ENCODE results near the gene CD4. TPM values are rescaled to one million over a fixed set of nuclear protein-coding genes. Genes with fewer than 3 reads are reported as not detected.

CD4 gene
- total RNA-seq, 4 donors from 2014 or later: 7.5 to 12.6 (median 8.9) TPM

GRCh38 chr12:6774499-6775062 lies 14.7 kb upstream of the CD4 start:
- Histone ChIP-seq H3K27ac (peak overlapping the region in 1 of 4 donors; percentile 59), H3K4me1 (peaks cover 0 to 63% (median 19%) of the 10 kb centered on the region in 4 donors), H3K36me3 (peaks cover 0 to 37% (median 0%) of the 10 kb centered on the region in 3 donors), H3K4me3 (no peak overlapping the region), H3K27me3 (no peaks in the 10 kb centered on the region), H3K9me3 (no peaks in the 10 kb centered on the region)
- DNase-seq (ENCODE audit: low spot score in 2 of 2): no peak
- TF ChIP-seq POLR2A (IDR thresholded peaks at IDR 0.05) (no peak), EP300 (IDR thresholded peaks at IDR 0.05) (no peak)
- WGBS, 2 donors: 88 to 92% methylated on average over 15 of the region's 15 CpGs

GRCh38 chr12:6775185-6776174 lies 13.8 kb upstream of the CD4 start:
- 84 to 87% methylated on average over 16 of the region's 16 CpGs for WGBS, 2 donors
- no peaks in the 10 kb centered on the region for H3K27me3 ChIP-seq
- H3K4me1 ChIP-seq: peaks cover 0 to 54% (median 18%) of the 10 kb centered on the region in 4 donors
- no peaks in the 10 kb centered on the region for H3K9me3 ChIP-seq
- H3K27ac ChIP-seq: peak overlapping the region in 1 of 4 donors; percentile 49
- DNase-seq (ENCODE audit: low spot score in 2 of 2): no peak
- H3K4me3 ChIP-seq: no peak overlapping the region
- H3K36me3 ChIP-seq: peaks cover 0 to 28% (median 0%) of the 10 kb centered on the region in 3 donors
- no peak for TF ChIP-seq CTCF (IDR thresholded peaks at IDR 0.05)
- TF ChIP-seq EP300 (IDR thresholded peaks at IDR 0.05): no peak
- no peak for TF ChIP-seq POLR2A (IDR thresholded peaks at IDR 0.05)

- Histone ChIP-seq H3K27ac (no peak overlapping the region), H3K36me3 (peaks cover 0 to 13% (median 0%) of the 10 kb centered on the region in 3 donors), H3K4me1 (peaks cover 0 to 35% (median 7%) of the 10 kb centered on the region in 4 donors), H3K4me3 (no peak overlapping the region), H3K9me3 (no peaks in the 10 kb centered on the region), H3K27me3 (no peaks in the 10 kb centered on the region)
- DNase-seq (ENCODE audit: low spot score in 2 of 2): no peak
- 88% methylated on average over 5 of the region's 5 CpGs for WGBS, 2 donors
- TF ChIP-seq CTCF (IDR thresholded peaks at IDR 0.05) (no peak), EP300 (IDR thresholded peaks at IDR 0.05) (no peak), POLR2A (IDR thresholded peaks at IDR 0.05) (no peak)
These were observed 11.9 kb upstream of the CD4 start for GRCh38 chr12:6777386-6777785.

GRCh38 chr12:6778217-6778573 lies 11.1 kb upstream of the CD4 start:
- Histone ChIP-seq H3K27ac (peak overlapping the region; percentile 50 to 70 (median 54)), H3K4me1 (peaks cover 0 to 27% (median 7%) of the 10 kb centered on the region in 4 donors), H3K36me3 (peaks cover 0 to 13% (median 0%) of the 10 kb centered on the region in 3 donors), H3K9me3 (no peaks in the 10 kb centered on the region), H3K4me3 (peak overlapping the region; percentile 24 to 45 (median 38)), H3K27me3 (no peaks in the 10 kb centered on the region)
- no peak for TF ChIP-seq POLR2A (IDR thresholded peaks at IDR 0.05)
- TF ChIP-seq CTCF (IDR thresholded peaks at IDR 0.05): no peak
- no peak for TF ChIP-seq EP300 (IDR thresholded peaks at IDR 0.05)
- 24 to 40% methylated on average over 14 of the region's 14 CpGs for WGBS, 2 donors
- no peak for DNase-seq (ENCODE audit: low spot score in 2 of 2)

- Histone ChIP-seq H3K27me3 (no peaks in the 10 kb centered on the region), H3K4me3 (peak overlapping the region; percentile 24 to 45 (median 38)), H3K9me3 (no peaks in the 10 kb centered on the region), H3K27ac (peak overlapping the region; percentile 50 to 70 (median 54)), H3K4me1 (peaks cover 0 to 20% (median 4%) of the 10 kb centered on the region in 4 donors), H3K36me3 (peaks cover 0 to 13% (median 0%) of the 10 kb centered on the region in 3 donors)
- TF ChIP-seq POLR2A (IDR thresholded peaks at IDR 0.05) (peak in 1 of 2 donors; percentile 14), CTCF (IDR thresholded peaks at IDR 0.05) (peak; percentile 92 to 99 (median 96)), EP300 (IDR thresholded peaks at IDR 0.05) (peak; percentile 70 to 80)
- WGBS, 2 donors: 4 to 5% methylated on average over 32 to 33 of the region's 35 CpGs
- DNase-seq (ENCODE audit: low spot score in 2 of 2): peak; percentile 91 to 97
These were observed 10.5 kb upstream of the CD4 start for GRCh38 chr12:6778574-6779550.
